Measurements from ENCODE around the gene CTIF.

Gene CTIF

DNA sequence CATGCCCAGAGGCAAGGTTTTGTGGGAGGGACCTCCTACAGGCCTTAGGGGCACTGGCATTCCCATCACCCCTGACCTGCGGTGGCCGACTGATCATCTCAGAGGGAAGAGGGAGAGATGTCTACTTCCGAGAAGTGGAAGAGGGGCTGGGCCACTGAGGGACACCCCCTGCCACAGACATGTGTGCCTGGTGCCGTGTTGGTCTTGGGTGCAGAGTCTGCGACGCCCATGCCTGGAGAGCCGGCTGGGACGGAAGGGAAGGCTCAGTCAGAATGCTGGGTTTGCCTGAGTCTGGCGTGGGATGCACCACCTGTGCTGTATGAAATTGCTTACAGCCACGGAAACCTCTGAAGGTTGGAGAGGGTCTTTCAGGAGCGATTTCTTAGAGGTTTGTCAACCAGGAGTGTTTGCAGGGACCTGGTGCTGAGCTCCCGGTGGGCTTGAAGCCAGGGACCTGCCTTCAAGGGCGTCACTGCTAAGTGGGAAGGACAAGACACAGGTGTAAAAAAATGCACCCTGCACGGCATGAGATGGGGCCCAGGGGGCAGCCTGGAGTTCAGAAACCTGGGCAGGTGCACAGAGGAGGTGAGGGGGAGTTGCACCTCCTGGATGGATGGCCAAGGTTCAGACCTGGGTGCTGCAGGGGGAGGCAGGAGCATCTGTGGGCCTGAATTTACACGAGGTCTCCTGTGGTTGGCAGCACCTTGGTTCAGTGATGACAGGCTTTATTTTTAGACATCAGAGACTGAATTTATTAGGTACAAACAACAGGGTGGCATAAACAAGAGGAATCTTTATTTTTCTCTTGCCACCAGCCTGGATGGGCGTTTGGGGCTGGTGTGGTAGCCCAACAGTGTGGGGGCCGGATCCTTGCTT, 100.3 kb downstream of the CTIF start:
- no peak overlapping the region for H3K4me3 ChIP-seq (ENCODE audit: low read depth, low read length)
- DNase-seq (ENCODE audit: low read depth) = no peak
- TF ChIP-seq, protein P1, sequence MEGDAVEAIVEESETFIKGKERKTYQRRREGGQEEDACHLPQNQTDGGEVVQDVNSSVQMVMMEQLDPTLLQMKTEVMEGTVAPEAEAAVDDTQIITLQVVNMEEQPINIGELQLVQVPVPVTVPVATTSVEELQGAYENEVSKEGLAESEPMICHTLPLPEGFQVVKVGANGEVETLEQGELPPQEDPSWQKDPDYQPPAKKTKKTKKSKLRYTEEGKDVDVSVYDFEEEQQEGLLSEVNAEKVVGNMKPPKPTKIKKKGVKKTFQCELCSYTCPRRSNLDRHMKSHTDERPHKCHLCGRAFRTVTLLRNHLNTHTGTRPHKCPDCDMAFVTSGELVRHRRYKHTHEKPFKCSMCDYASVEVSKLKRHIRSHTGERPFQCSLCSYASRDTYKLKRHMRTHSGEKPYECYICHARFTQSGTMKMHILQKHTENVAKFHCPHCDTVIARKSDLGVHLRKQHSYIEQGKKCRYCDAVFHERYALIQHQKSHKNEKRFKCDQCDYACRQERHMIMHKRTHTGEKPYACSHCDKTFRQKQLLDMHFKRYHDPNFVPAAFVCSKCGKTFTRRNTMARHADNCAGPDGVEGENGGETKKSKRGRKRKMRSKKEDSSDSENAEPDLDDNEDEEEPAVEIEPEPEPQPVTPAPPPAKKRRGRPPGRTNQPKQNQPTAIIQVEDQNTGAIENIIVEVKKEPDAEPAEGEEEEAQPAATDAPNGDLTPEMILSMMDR (IDR thresholded peaks at IDR 0.05; ENCODE audit: control insufficient read depth, extremely low read depth, insufficient read depth) = no peak

DNA sequence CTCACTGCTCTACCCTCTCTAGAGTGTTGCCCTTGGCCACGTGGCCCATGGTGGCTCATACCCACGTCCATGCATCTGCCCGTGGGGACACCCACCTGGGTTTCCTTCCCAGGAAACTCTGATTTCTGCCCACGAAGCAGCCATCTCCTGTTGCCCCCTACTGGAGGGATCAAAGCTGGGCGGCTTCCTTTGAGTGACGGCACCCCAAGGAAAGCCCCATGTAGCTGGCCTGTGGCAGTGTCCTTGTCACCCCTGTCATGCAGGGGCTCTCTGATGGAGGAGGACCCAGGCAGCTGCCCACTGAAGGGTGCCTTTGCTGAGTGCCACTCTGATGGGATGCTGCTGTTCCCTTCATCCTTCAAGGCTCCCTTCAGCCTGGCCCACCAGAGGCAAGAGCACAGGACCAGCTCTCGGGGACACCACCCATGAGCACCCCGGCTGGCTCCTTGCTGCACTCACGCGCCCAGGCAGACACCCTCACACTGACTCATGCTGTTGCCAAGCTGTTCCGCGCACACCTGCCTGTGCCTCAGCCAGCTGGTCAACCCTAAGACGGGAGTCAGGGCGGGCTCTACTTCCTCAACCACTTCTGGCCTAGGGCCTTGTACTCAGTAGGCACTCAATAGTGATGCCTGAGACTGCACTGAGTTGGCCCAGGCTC, 101.1 kb downstream of the CTIF start:
- DNase-seq (ENCODE audit: low read depth) = no peak
- TF ChIP-seq, protein P1 (IDR thresholded peaks at IDR 0.05; ENCODE audit: control insufficient read depth, extremely low read depth, insufficient read depth) = no peak
- no peak overlapping the region for H3K4me3 ChIP-seq (ENCODE audit: low read depth, low read length)

DNA sequence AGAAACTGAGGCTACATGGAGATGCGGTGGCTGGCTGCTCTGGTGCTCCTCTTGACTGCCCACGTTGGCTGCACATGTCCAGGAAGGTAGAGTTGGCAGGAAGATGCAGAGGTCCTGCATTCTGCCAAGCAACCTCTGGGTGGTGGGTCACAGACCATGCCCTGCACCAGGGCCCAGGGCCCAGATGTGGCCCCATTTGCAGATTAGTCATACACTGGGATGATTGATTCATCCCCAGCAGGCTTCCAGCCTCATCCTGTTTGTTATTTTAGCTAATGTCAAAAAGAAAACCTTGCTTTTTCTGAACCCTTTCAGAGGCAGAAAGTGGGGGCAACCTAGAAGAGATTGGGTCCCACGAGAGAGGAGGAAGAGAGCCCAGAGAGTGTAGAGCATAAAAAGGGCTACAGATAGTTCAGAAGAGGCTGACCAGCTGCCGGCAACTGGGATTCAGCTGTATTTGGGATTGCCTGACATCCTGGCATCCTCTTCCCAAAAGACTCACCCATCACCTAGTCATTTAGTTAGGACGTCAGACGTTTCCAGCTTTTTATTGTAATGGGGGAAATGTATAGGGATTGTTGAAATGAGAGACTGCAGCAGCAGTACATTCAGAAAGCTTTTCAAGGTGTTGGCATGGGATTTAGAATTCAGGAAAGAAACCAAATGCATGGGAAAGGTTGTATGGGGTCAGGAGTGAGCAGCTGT, 101.9 kb downstream of the CTIF start:
- no peak overlapping the region for H3K4me3 ChIP-seq (ENCODE audit: low read depth, low read length)
- DNase-seq (ENCODE audit: low read depth) = no peak
- TF ChIP-seq, protein P1 (IDR thresholded peaks at IDR 0.05; ENCODE audit: control insufficient read depth, extremely low read depth, insufficient read depth) = no peak

DNA sequence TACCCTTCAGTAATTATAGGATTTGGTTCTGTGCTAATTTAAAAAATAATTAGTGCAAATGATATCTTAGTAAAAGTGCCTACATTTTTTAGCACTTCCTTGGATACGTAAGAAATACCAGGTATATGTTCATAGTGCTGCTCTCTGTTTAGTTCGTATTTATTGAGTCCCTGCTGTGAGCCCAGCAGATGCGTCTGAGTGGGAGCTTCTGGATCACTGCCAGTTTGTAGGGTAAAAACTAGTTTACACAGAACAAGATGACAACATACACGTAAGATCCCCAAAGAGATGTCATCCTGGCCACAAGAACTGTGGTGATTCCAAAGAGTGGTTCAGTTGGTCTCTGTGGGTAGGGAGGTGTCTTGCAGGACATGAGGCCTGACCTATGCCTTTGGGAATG, 103.2 kb downstream of the CTIF start:
- DNase-seq (ENCODE audit: low read depth) = no peak
- TF ChIP-seq, protein P1 (IDR thresholded peaks at IDR 0.05; ENCODE audit: control insufficient read depth, extremely low read depth, insufficient read depth) = no peak

DNA sequence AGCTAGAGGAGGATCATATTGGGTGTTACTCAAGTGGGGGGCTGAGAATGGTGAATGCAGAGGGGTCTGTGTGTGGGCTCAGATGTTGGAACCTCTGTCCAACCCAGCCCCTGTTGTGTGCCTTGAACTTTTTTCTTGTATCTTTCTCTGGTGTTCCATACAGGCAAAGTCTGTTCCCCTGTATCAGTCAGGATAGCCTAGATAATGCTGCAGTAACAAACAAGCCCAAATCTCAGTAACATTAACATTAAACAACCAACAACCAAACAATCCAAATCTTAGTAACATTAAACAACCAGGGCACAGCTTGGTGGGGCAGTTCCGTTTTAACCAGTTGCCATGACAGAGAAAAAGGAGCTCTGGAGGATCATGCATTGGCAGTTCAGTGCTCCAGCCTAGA, 103.7 kb downstream of the CTIF start:
- no peak for DNase-seq (ENCODE audit: low read depth)
- H3K4me3 ChIP-seq (ENCODE audit: low read depth, low read length) = no peak overlapping the region
- TF ChIP-seq, protein P1 (IDR thresholded peaks at IDR 0.05; ENCODE audit: control insufficient read depth, extremely low read depth, insufficient read depth) = no peak

More for the DNA sequence above, 103.2 kb downstream of the CTIF start:
- H3K4me3 ChIP-seq (ENCODE audit: low read depth, low read length) = no peak overlapping the region

DNA sequence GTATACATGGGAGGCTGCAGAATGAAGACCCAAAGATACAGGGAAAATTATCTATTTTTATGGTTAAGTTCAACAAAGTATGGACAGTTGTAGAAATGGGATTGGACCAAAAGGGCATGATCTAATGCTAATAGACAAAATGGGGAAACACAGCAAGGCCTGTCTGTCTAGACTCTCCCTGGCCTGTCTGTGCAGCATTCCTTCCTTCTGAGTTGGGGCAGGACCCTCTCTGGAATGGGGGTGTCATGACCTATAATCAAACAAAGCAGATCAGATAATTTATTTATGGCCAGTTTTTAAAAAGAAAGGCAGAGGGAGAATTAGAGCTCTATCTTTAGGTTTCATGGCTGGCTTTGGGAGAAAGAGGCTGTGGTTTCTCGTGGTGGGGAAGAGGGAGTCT, 104.4 kb downstream of the CTIF start:
- TF ChIP-seq, protein P1 (IDR thresholded peaks at IDR 0.05; ENCODE audit: control insufficient read depth, extremely low read depth, insufficient read depth) = no peak
- no peak overlapping the region for H3K4me3 ChIP-seq (ENCODE audit: low read depth, low read length)
- no peak for DNase-seq (ENCODE audit: low read depth)
